Liver (tissue), 3 donors: ENCODE results near the gene MAP4K3.

Experiments used
- GABPA ChIP-seq, 2 donors: IDR thresholded peaks in 1 of 2; conservative IDR thresholded peaks in 1 of 2; 2 replicates each; pipeline ENCODE4 v1.6.1; 2016; ENCODE audit warnings: antibody characterized with exemption in 2 of 2, mild to moderate bottlenecking in 1 of 2, moderate library complexity in 1 of 2
- HNF4G ChIP-seq: IDR thresholded peaks from 2 replicates; pipeline ENCODE4 v1.6.1; 2016; ENCODE audit warnings: antibody characterized with exemption
- JUND ChIP-seq, 2 donors: IDR thresholded peaks; 2 replicates each; pipeline ENCODE4 v1.6.1; 2016; ENCODE audit warnings: antibody characterized with exemption in 2 of 2
- RAD21 ChIP-seq, 2 donors: IDR thresholded peaks; 2 replicates each; pipeline ENCODE4 v1.6.1; 2016; ENCODE audit warnings: antibody characterized with exemption in 2 of 2, mild to moderate bottlenecking in 2 of 2
- RXRA ChIP-seq, 2 donors: IDR thresholded peaks; 2 replicates each; pipeline ENCODE4 v1.6.1; 2017 to 2018; ENCODE audit warnings: antibody characterized with exemption in 2 of 2, mild to moderate bottlenecking in 1 of 2
- SP1 ChIP-seq: IDR thresholded peaks from 2 replicates; pipeline ENCODE4 v1.6.1; 2018; ENCODE audit warnings: antibody characterized with exemption, mild to moderate bottlenecking
- TAF1 ChIP-seq: conservative IDR thresholded peaks from 2 replicates; pipeline ENCODE4 v1.6.1; 2016; ENCODE audit warnings: antibody characterized with exemption, mild to moderate bottlenecking
- YY1 ChIP-seq: IDR thresholded peaks from 2 replicates; pipeline ENCODE4 v1.6.1; 2016; ENCODE audit warnings: antibody characterized with exemption, mild to moderate bottlenecking
- TF ChIP-seq, protein P1 (sequence below): fragments of 150-350 bp; IDR thresholded peaks from 2 replicates; pipeline ENCODE4 v1.5.1; 2017; ENCODE audit warnings: improper control_type of control experiment, low read depth, low read length; ENCODE audit not compliant: missing input control
- TF ChIP-seq, protein P2 (sequence below): IDR thresholded peaks from 2 replicates; pipeline ENCODE4 v1.6.1; 2016; ENCODE audit warnings: antibody characterized with exemption
- TF ChIP-seq, protein P3 (sequence below): IDR thresholded peaks from 2 replicates; pipeline ENCODE4 v1.6.1; 2016; ENCODE audit warnings: antibody characterized with exemption, mild to moderate bottlenecking
- donor health status: healthy.
- donor health status: healthy.

DNA sequence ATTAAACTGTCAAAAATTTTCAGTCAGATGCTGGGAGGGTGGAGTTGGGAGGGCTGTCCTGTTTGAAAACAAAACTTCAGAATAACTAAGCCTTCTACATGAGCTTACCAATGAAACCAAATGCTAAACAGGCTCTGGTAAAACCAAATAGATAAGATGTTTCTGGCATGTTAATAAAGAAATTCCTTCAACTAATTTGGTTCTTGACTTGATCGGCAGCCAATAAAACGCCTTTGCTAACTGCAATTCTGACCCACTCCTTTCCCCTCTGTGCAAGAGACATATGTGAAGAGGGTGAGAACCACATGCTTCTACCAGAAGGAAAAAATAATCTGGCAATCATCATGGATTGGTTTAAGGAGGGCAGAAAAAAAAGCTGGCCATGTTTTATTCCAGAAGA is 20.9 kb downstream of the MAP4K3 start:
- TF ChIP-seq, protein P1, sequence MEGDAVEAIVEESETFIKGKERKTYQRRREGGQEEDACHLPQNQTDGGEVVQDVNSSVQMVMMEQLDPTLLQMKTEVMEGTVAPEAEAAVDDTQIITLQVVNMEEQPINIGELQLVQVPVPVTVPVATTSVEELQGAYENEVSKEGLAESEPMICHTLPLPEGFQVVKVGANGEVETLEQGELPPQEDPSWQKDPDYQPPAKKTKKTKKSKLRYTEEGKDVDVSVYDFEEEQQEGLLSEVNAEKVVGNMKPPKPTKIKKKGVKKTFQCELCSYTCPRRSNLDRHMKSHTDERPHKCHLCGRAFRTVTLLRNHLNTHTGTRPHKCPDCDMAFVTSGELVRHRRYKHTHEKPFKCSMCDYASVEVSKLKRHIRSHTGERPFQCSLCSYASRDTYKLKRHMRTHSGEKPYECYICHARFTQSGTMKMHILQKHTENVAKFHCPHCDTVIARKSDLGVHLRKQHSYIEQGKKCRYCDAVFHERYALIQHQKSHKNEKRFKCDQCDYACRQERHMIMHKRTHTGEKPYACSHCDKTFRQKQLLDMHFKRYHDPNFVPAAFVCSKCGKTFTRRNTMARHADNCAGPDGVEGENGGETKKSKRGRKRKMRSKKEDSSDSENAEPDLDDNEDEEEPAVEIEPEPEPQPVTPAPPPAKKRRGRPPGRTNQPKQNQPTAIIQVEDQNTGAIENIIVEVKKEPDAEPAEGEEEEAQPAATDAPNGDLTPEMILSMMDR, result no peak
- TF ChIP-seq GABPA (IDR thresholded peaks at IDR 0.05 in 1 of 2, conservative IDR thresholded peaks at IDR 0.05 in 1 of 2) (no peak), SP1 (no peak), RAD21 (IDR thresholded peaks at IDR 0.05) (no peak), JUND (IDR thresholded peaks at IDR 0.05) (no peak), RXRA (IDR thresholded peaks at IDR 0.05) (no peak), YY1 (no peak), TAF1 (no peak), HNF4G (no peak)
- TF ChIP-seq, protein P2, sequence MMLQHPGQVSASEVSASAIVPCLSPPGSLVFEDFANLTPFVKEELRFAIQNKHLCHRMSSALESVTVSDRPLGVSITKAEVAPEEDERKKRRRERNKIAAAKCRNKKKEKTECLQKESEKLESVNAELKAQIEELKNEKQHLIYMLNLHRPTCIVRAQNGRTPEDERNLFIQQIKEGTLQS, result no peak
- TF ChIP-seq, protein P3, sequence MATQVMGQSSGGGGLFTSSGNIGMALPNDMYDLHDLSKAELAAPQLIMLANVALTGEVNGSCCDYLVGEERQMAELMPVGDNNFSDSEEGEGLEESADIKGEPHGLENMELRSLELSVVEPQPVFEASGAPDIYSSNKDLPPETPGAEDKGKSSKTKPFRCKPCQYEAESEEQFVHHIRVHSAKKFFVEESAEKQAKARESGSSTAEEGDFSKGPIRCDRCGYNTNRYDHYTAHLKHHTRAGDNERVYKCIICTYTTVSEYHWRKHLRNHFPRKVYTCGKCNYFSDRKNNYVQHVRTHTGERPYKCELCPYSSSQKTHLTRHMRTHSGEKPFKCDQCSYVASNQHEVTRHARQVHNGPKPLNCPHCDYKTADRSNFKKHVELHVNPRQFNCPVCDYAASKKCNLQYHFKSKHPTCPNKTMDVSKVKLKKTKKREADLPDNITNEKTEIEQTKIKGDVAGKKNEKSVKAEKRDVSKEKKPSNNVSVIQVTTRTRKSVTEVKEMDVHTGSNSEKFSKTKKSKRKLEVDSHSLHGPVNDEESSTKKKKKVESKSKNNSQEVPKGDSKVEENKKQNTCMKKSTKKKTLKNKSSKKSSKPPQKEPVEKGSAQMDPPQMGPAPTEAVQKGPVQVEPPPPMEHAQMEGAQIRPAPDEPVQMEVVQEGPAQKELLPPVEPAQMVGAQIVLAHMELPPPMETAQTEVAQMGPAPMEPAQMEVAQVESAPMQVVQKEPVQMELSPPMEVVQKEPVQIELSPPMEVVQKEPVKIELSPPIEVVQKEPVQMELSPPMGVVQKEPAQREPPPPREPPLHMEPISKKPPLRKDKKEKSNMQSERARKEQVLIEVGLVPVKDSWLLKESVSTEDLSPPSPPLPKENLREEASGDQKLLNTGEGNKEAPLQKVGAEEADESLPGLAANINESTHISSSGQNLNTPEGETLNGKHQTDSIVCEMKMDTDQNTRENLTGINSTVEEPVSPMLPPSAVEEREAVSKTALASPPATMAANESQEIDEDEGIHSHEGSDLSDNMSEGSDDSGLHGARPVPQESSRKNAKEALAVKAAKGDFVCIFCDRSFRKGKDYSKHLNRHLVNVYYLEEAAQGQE, result no peak
